HG02759 (cell line): Measurements from ENCODE around the gene EXOC4.
"Not testable (repeated sequence)": the region's sequence is repeated elsewhere in the genome, so short reads cannot be mapped to it uniquely, and the experiment has no call there.

Experiments used
- ATAC-seq: cut with Tn5 transposase; IDR thresholded peaks from one replicate; pipeline ENCODE4 v1.9.1; 2021; ENCODE audit warnings: mild to moderate bottlenecking, moderate library complexity; ENCODE audit not compliant: unreplicated experiment

EXOC4 gene

DNA sequence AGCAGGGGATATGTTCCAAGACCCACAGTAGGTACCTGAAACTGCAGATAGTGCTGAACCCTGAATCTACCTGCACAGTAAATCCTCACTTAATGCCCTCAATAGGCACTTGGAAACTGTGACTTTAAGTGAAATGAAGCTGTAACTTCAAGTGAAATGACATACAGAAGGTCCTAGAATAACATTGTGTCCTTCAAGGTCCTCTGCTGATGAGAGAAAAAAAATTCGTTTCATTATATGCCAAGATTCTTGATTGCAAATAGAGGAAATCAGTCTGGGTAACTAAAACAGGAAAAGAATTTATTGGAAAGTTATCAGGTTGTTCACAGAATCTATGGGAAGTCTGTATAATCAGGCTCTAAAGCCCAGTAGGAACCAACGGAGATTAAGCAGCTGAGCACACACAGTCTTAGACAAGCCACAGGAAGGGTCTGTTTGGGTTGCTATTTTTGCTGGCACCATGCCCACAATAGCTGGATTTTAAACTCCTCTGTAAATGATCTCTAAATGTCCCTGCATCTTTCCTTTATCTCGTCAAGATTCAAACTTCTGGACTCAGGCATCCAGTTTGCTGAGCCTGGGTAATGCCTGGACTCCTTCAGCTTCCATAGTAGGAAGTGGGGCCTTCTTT, 57.5 kb downstream of the EXOC4 start:
- ATAC-seq: no peak

DNA sequence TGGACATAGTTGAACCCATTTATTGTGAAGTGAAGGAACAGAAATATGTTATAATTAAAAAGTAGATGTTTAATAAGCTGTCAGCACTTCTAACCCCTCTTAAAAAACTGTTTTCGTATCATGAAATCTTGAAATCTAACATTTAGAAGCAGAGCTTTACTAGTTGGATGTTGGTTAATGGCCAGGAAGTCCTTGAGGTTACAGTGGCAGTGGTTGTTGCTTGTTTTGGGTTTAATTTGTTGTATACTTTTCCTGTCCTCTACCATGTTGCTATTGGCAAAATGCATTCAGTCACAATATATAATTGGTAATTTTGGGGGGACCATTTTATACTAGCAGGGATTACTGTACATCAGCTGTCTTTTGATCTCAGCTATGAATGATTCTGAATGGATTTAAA, 60.7 kb downstream of the EXOC4 start:
- no peak for ATAC-seq

DNA sequence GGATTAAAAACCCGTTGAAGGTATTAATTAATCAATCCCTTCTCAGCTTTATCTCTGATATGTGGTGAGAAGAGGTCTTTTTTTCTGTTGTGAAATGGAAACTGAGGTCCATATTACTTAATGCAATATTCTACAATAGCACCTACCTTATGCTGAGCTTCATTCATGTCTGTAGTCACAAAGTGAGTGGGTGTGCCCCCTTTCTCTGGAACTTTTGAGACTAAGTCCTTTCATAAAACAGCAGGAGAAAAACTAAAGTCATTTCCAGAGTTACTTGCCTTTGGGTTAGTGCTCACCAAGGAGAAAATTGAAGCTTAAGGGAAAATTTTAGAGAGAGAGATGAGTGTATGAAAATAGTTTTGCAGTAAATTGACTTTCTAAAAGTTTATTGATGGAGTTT, 61.2 kb downstream of the EXOC4 start:
- ATAC-seq: no peak

DNA sequence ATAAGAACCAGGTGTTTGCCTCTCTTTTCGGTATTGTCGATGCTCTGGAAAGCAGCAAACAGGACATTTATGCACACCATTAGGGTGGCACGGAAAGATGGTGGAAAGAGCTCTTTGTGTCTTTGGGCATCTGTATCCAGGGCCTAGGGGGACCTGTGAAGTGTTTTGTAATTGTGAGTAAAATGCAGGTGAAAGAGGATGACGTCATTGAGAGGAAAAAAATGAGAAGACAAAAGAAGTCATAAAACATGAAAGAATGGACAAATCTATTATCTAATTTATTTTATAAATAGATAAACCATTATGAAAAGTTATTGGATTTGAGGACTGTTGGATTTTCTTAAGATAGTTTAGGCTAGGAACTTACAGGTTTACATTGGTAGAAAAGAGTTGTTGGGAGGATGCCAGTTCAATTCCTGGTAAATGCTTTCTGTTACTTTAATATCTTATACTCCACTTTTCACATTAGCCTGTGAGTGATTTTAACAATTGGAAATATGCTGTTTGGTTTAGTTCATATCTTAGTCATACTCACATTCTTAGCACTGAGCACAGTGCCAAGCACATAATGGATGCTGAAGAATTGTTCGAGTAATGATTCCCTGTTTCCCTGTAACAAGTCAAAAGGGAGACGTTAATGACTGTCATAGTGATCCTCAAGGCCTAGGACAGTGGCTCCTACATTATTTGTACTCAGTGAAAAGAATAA, 62.6 kb downstream of the EXOC4 start:
- no peak for ATAC-seq

DNA sequence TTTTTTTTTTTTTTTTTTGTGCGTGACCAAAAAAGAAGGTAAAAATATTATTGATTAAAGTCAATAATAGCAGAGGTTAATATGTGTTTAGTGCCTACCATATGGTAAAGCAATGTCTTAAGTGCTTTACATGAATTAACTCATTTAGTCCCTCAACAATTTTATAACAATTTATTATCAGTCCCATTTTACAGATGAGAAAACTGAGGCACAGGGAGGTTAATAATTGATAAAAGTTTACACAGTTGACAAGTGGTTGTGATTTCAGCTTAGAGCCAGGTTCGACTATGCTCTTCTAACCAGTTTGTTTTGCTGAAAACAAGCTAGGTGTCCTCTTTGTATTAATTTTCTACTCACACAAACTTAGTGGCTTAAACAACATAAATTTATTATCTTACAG, 67.0 kb downstream of the EXOC4 start:
- ATAC-seq: no peak

DNA sequence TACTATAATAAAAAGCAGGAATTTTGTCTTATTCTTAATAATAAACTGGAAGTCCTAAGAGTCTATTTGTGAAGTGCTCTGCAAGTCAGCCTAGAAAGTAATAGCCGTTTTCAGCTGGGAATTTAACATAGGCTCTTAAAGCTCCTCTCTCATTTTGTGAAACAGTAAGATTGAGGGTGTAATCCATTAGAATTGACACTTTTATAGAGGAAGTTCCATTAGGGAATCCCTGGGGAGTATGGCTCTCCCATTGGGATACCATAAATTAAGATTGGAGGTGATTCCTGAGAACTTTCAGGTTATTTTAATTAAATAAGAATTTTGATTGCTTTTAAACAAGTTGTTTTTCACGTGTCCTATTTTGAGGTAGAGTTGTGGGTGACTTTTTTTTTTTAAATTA, 68.0 kb downstream of the EXOC4 start:
- no peak for ATAC-seq

DNA sequence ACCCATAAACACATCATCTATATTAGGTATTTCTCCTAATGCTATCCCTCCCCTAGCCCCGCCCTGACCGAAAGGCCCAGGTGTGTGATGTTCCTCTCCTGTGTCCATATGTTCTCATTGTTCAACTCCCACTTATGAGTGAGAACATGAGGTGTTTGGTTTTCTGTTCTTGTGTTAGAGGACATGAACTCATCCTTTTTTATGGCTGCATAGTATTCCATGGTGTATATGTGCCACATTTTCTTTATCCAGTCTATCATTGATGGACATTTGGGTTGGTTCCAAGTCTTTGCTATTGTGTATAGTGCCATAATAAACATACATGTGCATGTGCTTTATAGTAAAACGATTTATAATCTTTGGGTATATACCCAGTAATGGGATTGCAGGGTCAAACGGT, 68.5 kb downstream of the EXOC4 start:
- ATAC-seq: not testable (repeated sequence)

DNA sequence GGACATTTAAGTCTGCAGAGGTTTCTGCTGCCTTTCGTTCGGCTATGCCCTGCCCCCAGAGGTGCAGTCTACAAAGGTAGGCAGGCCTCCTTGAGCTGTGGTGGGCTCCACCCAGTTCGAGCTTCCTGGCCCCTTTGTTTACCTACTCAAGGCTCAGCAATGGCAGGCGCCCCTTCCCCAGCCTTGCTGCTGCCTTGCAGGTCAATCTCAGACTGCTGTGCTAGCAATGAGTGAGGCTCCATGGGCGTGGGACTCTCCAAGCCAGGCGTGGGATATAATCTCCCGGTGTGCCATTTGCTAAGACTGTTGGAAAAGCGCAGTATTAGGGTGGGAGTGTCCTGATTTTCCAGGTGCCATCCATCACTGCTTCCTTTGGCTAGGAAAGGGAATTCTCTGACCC, 73.9 kb downstream of the EXOC4 start:
- not testable (repeated sequence) for ATAC-seq

DNA sequence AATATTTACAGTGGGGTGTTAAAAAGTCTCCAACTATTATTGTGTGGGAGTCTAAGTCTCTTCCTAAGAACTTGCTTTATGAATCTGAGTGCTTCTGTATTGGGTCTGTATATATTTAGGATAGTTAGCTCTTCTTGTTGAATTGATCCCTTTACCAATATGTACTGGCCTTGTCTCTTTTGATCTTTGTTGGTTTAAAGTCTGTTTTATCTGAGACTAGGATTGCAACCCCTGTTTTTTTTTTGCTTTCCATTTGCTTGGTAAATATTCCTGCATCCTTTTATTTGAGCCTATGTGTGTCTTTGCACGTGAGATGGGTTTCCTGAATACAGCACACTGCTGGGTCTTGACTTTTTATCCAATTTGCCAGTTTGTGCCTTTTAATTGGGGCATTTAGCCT, 75.1 kb downstream of the EXOC4 start:
- ATAC-seq: not testable (repeated sequence)

DNA sequence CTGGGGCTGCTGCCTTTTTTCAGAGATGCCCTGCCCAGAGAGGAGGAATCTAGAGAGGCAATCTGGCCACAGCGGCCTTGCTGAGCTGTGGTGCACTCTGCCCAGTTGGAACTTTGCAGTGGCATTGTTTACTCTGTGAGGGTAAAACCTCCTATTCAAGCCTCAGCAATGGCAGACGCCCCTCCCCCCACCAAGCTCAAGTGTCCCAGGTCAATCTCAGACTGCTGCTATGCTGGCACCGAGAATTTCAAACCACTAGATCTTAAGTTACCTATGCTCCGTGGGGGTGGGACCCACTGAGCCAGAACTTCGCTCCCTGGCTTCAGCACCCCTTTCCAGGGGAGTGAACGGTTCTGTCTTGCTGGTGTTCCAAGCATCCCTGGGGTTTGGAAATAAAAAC, 77.2 kb downstream of the EXOC4 start:
- ATAC-seq: no peak

DNA sequence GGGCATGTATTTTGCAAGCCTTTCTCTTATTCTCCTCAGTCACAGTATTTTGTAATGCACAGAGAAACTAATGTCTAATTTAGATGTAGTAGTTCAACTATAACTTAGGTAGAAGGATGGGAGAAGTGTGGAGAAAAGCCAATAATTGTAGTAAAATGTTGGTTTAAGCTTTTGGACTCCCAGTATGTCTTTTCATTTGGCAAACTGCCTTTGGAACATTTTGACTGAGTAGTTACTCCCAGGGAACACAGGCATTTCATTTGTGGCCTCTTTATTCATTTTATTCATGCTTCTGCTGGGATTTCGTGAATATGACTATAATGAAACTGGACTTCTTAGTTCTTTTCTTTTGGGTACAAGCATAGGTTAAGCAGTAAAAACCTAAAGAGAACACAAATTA, 79.0 kb downstream of the EXOC4 start:
- ATAC-seq: no peak

DNA sequence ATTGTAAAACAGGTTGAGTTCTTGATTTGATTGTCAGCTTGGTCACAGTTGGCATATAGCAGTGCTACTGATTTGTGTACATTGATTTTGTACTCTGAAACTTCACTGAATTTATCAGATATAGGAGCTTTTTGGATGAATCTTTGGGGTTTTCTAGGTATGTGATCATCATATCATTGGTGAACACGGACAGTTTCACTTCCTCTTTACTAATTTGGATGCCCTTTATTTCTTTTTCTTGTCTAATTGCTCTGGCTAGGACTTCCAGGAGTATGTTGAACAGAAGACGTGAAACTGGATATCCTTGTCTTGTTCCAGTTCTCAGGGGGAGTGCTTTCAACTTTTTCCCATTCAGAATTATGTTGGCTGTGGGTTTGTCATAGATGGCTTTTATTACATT, 86.9 kb downstream of the EXOC4 start:
- ATAC-seq: no peak

DNA sequence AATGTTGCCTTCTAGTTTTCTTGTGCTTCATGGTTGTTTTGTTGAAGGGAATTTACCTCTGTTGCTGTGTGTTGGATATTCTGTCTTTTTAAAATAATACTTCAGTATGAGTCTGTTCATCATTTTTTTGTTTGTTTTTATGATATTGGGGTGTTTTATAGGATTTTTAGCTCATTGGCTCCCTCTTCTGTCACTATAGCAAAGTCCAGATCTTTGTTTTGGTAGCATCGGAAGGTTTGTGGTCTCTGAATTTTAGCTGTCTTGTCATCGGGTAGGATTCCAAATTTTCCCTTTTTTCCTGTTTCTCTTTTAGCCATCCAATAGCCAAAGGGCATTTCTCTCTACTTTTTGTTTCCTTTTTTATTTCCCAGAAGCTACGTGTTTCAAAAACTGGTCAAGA, 91.4 kb downstream of the EXOC4 start:
- no peak for ATAC-seq

DNA sequence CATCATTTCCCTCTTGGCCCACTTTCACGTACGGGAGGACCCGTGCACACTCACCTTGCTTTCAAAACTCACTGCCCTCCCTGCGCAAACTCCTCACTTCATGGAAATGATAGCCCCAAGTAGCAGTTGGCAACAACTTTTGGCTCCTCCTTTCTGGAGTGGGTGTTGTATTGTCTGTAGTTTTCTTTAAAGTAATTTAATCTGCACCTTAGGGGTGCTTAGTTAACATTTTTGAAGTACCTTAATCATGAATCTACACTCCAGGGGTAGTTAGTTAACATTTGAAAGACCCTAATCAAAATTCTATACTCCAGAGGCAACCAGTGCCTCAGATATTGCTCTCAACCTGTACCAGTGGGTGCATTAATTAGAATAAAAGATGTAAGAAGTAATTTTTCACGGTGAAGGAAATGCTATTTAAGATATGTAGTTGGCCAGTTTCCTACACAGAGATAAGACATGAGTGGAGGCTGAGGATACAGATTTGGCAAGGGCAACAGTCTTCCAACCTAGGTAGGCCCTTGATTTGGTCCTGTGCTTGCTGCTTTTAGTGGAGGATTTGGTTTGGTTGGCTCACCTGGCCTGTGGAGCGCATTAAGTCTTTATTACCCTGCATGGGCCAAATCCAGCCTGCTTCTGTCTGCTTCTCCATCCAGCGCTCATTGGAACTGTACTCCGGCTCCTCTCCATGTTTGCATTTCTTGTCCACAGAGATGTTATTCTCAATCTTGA, 93.0 kb downstream of the EXOC4 start:
- ATAC-seq: no peak

DNA sequence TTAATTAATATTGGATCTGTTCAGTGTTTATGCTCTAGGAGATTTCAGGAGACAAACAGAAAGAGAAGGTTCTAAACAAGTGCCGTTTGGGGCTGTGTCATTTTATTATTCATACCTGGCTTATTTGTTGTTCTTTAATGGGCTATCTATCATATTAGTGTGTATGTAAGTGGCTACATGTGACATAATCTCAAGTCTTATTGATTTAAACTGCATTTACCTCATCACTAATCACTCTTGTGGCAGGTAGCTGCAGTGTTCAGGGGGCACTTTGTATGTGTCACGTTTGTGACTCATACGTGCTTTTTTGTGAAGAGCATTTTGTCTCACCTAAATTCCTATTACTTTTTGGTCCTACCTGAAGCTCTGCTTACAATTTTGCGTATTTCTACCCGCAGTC, 95.4 kb downstream of the EXOC4 start:
- ATAC-seq: no peak

DNA sequence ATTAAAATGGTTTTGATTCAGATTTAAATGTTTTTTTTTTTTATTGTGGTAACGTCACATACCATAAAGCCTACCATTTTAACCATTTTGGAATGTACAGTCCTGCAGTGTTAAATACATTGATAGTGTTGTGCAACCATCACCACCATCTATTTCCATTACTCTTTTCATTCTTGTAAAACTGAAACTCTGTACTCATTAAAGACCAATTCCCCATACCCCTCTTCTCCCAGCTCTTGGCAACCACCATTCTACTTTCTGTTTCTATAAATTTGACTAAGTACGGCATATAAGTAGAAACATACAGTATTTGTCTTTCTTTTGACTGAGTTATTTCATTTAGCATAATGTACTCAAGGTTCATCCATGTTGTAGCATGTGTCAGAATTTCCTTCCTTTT, 96.2 kb downstream of the EXOC4 start:
- ATAC-seq: no peak

DNA sequence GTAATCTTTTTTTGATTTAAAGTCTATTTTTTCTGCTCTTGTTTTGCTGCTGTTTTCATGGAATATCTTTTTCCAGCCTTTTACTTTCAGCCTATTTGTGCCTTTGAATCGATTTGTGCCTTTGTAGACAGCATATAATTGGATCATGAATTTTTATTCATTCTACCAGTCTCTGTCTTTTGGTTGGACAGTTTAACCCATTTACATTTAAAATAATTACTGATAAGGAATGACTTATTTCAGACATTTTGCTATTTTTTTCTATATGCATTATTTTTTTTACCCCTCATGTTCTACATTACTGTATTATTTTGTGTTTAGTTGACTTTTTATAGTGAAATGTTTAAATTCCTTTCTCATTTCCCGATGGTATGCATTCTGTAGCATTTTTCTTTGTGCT, 99.6 kb downstream of the EXOC4 start:
- ATAC-seq: no peak

DNA sequence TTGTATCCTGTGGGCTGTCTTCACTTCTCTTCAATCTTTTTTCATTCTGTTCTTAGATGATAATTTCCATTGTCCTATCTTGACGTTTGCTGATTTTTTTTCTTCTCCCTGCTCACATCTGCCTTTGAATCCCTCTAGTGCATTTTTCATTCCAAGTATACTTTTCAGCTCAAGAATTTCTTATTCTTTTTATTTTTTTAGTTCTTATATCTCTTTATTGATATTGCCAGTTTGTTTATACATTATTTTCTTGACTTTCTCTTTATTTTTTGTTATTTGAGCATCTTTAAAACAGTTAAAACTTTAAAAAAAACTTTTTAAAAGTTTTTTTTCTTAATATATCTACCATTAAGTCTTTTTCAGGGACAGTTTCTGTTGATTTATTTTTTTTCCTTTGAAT, 100.9 kb downstream of the EXOC4 start:
- ATAC-seq: no peak

DNA sequence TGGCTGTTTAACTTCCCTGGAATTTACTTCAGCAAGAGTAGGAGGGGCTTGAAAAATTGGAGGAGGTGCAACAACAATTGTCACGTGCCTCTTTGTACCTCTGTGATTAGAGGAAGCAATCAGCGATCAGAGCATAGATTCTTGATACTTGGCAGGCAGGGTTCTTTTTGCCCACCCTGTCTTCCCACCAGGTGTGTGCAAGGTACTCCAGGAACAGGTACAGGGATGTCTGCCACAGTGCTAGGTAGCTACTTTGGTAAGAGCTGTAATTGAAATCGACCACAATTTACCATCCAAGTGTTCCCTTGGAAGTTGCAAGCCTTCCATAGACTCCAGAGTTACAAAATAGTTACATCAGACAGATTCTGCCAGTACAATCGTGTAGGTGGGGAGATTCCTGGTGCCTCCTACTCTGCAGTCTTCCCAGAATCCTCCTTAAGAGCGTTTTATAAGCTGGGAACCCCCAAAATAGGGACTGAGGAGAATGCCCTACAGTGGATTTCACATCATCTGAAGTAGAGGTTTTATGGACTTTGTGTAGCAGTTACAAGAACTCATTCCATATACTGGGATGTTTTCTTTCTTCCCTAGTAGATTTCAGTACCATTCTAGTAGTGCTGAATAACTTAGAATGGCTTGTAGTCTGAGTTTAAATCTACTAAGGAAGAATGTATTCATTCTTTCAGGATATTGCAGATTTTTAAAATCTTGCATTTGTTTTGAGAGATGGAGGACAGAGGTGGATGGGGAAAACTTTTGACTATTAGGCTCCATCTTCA, 101.9 kb downstream of the EXOC4 start:
- ATAC-seq: no peak

DNA sequence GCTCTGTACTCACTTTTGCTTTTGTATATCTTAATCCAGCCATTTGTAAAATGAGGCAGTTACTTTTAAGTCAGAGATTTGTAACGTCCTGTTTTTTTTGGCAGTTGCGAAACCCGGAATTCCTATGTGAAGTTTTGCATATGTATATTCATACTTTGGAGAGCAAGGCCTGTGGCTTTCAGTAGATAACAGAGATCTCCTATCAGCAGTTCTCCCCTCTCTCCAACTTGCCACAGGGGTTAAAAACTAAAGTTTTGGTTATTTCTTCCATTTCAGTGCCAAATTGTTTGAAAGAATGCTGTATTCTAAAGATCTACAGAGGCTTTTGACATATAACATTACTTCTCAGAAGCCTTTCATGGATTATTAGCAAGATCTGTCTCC, 102.4 kb downstream of the EXOC4 start:
- ATAC-seq: no peak

DNA sequence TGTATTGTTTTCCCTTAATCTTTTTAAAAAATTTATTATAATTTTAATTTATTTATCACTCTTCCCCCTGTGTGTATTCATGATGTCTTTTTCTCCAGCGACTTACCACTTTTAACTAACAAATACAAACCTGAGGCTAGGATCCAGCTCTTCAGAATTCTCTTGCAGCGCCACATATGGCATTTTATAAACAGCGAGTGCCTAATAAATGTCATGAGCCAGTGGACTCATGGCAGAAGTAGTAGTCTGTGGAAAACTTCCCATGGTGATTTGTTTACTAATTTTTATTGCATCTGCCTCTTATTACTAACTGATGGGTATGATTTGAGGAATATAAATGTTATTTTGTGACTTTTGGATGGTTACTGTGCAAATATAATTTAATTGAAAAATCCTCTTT, 102.9 kb downstream of the EXOC4 start:
- no peak for ATAC-seq

DNA sequence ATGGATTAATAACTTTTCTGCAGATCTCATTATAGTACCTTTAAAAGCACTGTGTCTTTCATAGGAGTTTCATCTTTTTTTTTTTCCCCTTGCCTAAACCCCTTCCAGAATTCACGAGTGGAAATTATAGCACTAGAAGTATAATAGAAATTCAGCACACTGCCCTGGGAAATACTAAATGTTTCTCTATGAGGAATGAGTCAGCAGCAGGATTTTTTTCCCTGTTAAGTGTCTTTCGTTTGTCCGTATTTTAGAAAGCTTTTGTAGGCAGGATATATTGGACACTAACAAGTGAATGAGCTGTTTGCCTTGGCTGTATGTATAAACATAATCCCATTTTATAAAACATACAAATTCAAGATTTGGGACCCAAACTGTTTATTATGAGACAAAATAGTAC, 105.8 kb downstream of the EXOC4 start:
- no peak for ATAC-seq
